AG09319 (cell line): Measurements from ENCODE around the gene ADGRL3.

Experiments
- DNase-seq: peaks from one replicate; pipeline ENCODE4 v3.0.0-alpha.2; 2010; ENCODE audit warnings: low read depth; ENCODE audit errors: extremely low read depth
- CTCF ChIP-seq: IDR thresholded peaks from 2 replicates; pipeline ENCODE4 v1.5.1; 2011; ENCODE audit warnings: low read depth, mild to moderate bottlenecking, inconsistent platforms, low read length, moderate library complexity

The ADGRL3 gene

GRCh38 chr4:62126064-62126732 is 926.1 kb downstream of the ADGRL3 start:
- no peak for TF ChIP-seq CTCF
- DNase-seq: no peak
